HG03378 (cell line): ENCODE results near the gene NACC1.

Source experiments
- ATAC-seq: cut with Tn5 transposase; IDR thresholded peaks from one replicate; pipeline ENCODE4 v1.9.1; 2021; ENCODE audit warnings: mild to moderate bottlenecking, moderate library complexity; ENCODE audit not compliant: unreplicated experiment

The NACC1 gene

GRCh38 chr19:13189600-13189999 is 71.5 kb downstream of the NACC1 start:
- no peak for ATAC-seq
